HG03439 (cell line): ENCODE measurements around the gene SLC6A6.

Source experiments
- ATAC-seq: cut with Tn5 transposase; IDR thresholded peaks from one replicate; pipeline ENCODE4 v1.9.1; 2021; ENCODE audit warnings: mild to moderate bottlenecking, moderate library complexity; ENCODE audit not compliant: unreplicated experiment

SLC6A6 gene

GRCh38 chr3:14451844-14452739 lies 49.7 kb downstream of the SLC6A6 start:
- ATAC-seq = no peak

GRCh38 chr3:14452740-14453710 lies 50.6 kb downstream of the SLC6A6 start:
- ATAC-seq = no peak

GRCh38 chr3:14453876-14454638 lies 51.7 kb downstream of the SLC6A6 start:
- ATAC-seq = no peak

GRCh38 chr3:14454639-14455310 lies 52.4 kb downstream of the SLC6A6 start:
- no peak for ATAC-seq

GRCh38 chr3:14455571-14456317 lies 53.3 kb downstream of the SLC6A6 start:
- no peak for ATAC-seq

- no peak for ATAC-seq
These were observed 54.4 kb downstream of the SLC6A6 start for GRCh38 chr3:14456794-14457193.

- no peak for ATAC-seq
These were observed 55.1 kb downstream of the SLC6A6 start for GRCh38 chr3:14457481-14457880.

GRCh38 chr3:14457999-14458398 lies 55.6 kb downstream of the SLC6A6 start:
- ATAC-seq = no peak

- ATAC-seq = no peak
These were observed 56.2 kb downstream of the SLC6A6 start for GRCh38 chr3:14458434-14459275.

- ATAC-seq = no peak
These were observed 57.0 kb downstream of the SLC6A6 start for GRCh38 chr3:14459384-14459783.

- ATAC-seq = no peak
These were observed 57.4 kb downstream of the SLC6A6 start for GRCh38 chr3:14459787-14460186.

- no peak for ATAC-seq
These were observed 58.1 kb downstream of the SLC6A6 start for GRCh38 chr3:14460342-14461005.

GRCh38 chr3:14461006-14461747 lies 58.8 kb downstream of the SLC6A6 start:
- no peak for ATAC-seq

- ATAC-seq = no peak
These were observed 59.4 kb downstream of the SLC6A6 start for GRCh38 chr3:14461748-14462324.

GRCh38 chr3:14462738-14463137 lies 60.3 kb downstream of the SLC6A6 start:
- no peak for ATAC-seq

- ATAC-seq = no peak
These were observed 61.1 kb downstream of the SLC6A6 start for GRCh38 chr3:14463330-14464140.
